HCEC 1CT (cell line): ENCODE measurements around the gene SH3RF3.
"Not testable (repeated sequence)": the region's sequence is repeated elsewhere in the genome, so short reads cannot be mapped to it uniquely, and the experiment has no call there.

ENCODE experiments used
- DNase-seq: peaks from one replicate; pipeline ENCODE4 v3.0.0-alpha.2; 2017

SH3RF3 gene

GRCh38 chr2:109160714-109161440 lies 31.9 kb downstream of the SH3RF3 start:
- no peak for DNase-seq

- DNase-seq = not testable (repeated sequence)
These were observed 33.4 kb downstream of the SH3RF3 start for GRCh38 chr2:109162367-109162766.

GRCh38 chr2:109162999-109163398 lies 34.0 kb downstream of the SH3RF3 start:
- DNase-seq = no peak

GRCh38 chr2:109164311-109164710 lies 35.3 kb downstream of the SH3RF3 start:
- no peak for DNase-seq

- peak; percentile 66 for DNase-seq
These were observed 35.8 kb downstream of the SH3RF3 start for GRCh38 chr2:109164739-109165221.

- DNase-seq = no peak
These were observed 37.8 kb downstream of the SH3RF3 start for GRCh38 chr2:109166811-109167210.

- DNase-seq = no peak
These were observed 39.1 kb downstream of the SH3RF3 start for GRCh38 chr2:109168086-109168485.

GRCh38 chr2:109168716-109169115 lies 39.7 kb downstream of the SH3RF3 start:
- no peak for DNase-seq

- DNase-seq = no peak
These were observed 41.6 kb downstream of the SH3RF3 start for GRCh38 chr2:109170645-109171044.

- peak; percentile 97 for DNase-seq
These were observed 42.7 kb downstream of the SH3RF3 start for GRCh38 chr2:109171444-109172334.

GRCh38 chr2:109172556-109173105 lies 43.6 kb downstream of the SH3RF3 start:
- no peak for DNase-seq

GRCh38 chr2:109173311-109174171 lies 44.5 kb downstream of the SH3RF3 start:
- DNase-seq = peak; percentile 66

- DNase-seq = no peak
These were observed 45.2 kb downstream of the SH3RF3 start for GRCh38 chr2:109174214-109174613.

- no peak for DNase-seq
These were observed 45.8 kb downstream of the SH3RF3 start for GRCh38 chr2:109174626-109175349.

GRCh38 chr2:109175350-109175678 lies 46.3 kb downstream of the SH3RF3 start:
- DNase-seq = no peak

GRCh38 chr2:109176928-109177327 lies 47.9 kb downstream of the SH3RF3 start:
- no peak for DNase-seq

- no peak for DNase-seq
These were observed 48.6 kb downstream of the SH3RF3 start for GRCh38 chr2:109177635-109178034.

- no peak for DNase-seq
These were observed 50.0 kb downstream of the SH3RF3 start for GRCh38 chr2:109178968-109179367.

GRCh38 chr2:109180786-109181185 lies 51.8 kb downstream of the SH3RF3 start:
- no peak for DNase-seq

GRCh38 chr2:109182426-109182825 lies 53.4 kb downstream of the SH3RF3 start:
- peak; percentile 64 for DNase-seq

GRCh38 chr2:109183871-109184270 lies 54.9 kb downstream of the SH3RF3 start:
- DNase-seq = no peak

- no peak for DNase-seq
These were observed 55.4 kb downstream of the SH3RF3 start for GRCh38 chr2:109184368-109184767.
